ENCODE measurements around the gene AGBL3.
"Not testable (repeated sequence)": the region's sequence is repeated elsewhere in the genome, so short reads cannot be mapped to it uniquely, and the experiment has no call there.

Gene AGBL3

DNA sequence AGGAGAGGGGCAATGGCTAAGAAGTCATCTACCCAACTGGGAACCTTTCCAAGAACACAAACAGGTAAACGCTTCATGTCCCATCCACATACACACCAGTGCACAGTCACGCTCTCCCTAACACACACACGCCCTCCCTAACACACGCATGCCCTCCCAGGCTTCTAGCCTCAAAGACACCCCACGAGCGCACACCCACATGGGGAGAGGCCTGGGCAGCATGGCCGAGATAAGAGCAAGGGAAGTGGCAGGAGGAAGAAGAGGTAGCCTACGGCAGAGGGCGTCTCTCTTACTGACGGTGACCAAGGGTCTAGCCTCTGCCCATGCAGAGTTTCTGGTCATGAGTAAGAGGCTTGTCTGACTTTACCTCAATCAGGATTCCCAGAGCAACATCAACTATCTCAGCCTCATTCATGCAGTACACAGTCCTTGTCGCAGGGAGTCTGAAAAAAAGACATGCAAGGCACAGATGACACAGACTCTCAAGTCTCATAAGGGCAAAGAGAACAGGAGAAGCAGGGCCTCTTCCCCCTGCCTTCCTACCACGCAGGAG, 181.1 kb downstream of the AGBL3 start:
- DNase-seq: no peak

- DNase-seq: no peak
These were observed 181.7 kb downstream of the AGBL3 start for GRCh38 chr7:135168001-135168400.

GRCh38 chr7:135168489-135169140, 182.3 kb downstream of the AGBL3 start:
- no peak for DNase-seq

- no peak for DNase-seq
These were observed 183.0 kb downstream of the AGBL3 start for GRCh38 chr7:135169141-135169963.

DNA sequence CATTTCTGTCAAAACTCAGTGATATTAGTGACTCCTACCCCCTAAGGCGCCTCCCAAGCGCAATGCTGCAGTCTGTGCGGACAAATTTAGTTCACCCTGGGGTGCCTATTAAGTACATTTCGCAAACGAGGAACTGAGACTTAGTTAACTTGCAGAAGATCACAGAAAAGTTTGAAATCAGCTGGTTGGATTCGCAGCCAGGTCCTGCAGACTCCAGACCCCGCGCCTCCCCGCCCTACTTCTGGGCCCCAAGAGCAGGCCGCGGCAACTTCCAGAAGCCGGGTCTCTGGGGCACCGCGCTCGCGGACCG, 183.6 kb downstream of the AGBL3 start:
- DNase-seq: no peak

DNA sequence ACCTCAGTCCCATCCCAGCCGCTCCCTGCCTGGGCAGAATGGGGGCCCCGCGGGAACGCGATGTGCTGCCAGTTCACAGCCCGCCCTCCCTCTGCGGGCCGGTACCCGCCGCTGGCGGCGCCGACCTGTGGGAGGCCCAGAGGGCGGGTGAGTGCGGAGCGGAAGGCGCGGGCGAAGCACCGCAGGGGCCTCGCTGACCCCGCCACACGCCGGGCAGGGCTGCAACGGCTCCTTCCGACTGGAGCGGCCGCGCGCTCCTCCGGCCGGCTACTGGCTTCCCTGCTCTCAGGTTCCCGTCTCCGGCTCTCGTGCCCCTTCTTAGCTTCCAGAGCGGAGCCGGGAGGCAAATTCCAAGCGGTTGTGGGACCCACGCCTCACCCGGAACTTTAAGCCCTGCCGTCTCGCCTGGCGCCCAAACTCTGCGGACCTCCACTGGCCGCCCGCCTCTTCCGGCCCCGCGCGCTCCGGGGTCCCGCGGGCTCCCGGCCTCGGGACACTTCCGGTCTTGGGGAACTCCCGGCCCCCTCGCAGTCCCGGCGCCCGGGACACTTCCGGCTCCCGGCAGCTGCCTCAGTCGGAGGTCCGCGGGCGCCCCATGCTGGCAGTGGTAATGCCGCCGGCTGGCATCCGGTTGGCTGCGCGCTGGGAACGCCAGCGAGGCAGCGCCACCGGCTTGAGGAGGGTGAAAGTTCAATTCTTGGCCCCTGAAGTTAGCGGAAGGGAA, 184.1 kb downstream of the AGBL3 start, which contains the start of gene CYREN:
CYREN (minus strand) TSS at position 434 of the 724 bp plus-strand sequence. CDS start 1,785 bp downstream, outside the sequence.
- DNase-seq: peak; percentile 54 to 96 (median 88)

DNA sequence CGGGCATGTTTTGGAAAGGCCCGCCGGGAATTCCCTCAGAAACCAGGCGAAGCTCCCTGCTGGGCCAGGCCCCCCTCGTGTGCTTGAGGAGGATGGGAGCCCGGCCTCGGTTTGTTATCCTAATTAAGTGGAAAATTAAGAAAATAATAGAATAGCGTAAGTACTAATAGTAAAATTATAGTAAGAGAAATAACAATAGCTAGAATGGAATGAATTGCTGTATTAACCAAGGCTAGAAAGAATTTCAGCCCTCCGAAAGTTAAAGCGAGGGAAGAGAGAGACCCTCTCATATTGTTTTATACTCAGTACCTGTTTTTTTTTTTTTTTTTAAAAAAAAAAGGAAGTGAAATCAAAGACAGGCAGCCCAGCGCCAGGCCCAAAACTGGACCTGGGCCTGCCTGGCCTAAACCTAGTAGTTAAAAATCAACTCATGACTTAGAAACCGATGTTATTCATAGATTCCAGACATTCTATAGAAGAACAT, 184.7 kb downstream of the AGBL3 start:
- not testable (repeated sequence) for DNase-seq

- peak in 28 of 51 donors; percentile 19 to 75 (median 48) for DNase-seq
These were observed 185.4 kb downstream of the AGBL3 start for GRCh38 chr7:135171581-135172291.

DNA sequence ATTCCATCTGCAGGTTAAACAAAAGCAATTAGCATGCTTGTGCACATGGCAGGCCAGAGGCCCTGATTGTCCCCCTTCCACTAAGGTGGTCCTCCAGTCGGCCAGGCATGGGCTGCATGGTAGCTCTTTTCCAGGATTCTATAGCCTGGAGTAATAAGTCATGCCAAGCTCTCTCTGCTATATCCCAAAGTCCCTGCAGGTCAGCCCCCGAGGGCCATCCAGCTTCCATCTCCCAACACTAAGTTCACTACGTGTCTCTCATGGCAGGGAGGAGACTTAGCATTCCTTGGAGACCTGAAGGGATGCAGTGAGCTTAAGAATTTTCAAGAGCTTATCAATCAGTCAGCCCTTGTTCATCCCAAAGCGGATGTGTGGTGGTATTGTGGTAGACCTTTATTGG, 187.6 kb downstream of the AGBL3 start:
- not testable (repeated sequence) for DNase-seq

DNA sequence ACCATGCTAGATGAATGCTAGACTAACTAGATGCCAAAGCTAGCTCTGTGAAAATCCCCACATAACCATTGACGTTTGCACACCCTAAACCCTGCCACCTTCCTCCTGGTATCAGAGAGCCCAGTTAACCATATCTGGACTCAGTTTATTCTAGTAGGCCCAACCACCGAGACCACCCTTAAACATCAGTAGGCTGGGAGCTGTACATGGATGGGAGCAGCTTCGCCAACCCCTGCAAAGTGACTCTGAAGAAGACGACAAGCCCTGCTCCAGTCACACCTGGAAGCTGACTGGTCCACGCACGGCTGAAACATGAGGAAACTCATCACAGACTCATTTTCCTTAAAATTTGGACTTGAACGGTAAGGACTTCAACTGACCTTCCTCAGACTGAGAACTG, 188.6 kb downstream of the AGBL3 start:
- DNase-seq: no peak

DNA sequence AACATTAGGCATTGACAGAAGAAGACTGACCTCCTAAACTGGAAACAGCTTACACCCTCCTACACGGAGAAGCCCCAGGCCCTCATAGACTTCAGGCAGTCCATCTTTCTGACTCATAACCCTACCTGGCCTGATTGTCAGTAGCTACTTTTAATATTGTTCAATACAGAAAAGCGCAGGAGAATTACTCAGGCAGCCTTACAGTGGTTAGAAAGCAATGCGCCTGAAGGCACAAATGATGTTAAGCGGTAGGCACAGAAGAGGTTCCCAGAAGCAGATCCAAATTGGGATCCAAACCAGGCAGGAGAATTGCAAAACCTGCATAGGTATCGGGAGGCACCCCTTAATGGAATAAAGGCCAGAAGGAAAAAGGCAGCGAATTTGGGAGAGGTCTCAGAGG, 189.6 kb downstream of the AGBL3 start:
- DNase-seq: no peak

GRCh38 chr7:135177028-135177696, 190.9 kb downstream of the AGBL3 start:
- DNase-seq: no peak

DNA sequence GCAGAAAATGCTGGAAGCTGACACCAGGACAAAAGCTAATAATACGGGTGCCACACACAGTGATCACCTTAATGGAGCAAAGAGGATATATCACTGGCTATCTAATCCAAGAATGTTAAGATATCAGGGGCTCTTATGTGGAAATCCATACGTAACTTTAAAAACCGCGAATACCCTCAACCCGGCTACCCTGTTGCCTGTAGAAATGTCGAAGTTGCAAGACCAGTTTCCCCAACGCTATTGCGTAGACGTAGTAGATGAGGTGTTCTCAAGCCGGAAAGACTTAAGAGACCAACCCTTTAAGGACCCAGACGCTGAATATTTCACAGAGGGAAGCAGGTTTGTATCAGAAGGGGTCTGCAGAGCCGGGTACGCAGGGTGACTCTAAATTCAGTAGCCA, 192.1 kb downstream of the AGBL3 start:
- no peak for DNase-seq

DNA sequence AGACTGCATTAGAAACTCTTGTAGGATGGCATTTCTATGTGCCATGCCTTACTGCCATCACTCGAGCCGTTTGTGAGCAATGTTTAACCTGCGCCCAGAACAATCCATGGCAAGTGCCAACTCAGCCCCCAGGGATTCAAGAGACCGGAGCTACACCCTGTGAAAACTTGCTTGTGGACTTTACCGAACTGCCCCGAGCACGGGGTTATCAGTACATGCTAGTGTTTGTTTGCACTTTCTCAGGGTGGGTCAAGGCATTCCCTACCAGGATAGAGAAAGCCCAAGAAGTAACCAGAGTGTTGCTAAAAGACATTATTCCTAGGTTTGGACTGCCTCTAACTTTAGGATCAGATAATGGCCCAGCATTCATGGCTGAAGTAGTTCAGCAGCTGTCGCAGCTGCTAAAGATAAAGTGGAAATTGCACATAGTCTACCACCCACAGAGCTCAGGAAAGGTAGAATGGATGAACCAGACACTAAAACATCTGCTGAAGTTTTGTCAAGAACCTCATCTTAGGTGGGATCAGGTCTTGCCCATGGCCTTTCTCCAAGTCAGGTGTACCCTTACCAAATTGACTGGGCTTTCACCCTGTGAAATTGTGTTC, 193.1 kb downstream of the AGBL3 start:
- DNase-seq: no peak

- no peak for DNase-seq
These were observed 193.8 kb downstream of the AGBL3 start for GRCh38 chr7:135180122-135180521.

DNA sequence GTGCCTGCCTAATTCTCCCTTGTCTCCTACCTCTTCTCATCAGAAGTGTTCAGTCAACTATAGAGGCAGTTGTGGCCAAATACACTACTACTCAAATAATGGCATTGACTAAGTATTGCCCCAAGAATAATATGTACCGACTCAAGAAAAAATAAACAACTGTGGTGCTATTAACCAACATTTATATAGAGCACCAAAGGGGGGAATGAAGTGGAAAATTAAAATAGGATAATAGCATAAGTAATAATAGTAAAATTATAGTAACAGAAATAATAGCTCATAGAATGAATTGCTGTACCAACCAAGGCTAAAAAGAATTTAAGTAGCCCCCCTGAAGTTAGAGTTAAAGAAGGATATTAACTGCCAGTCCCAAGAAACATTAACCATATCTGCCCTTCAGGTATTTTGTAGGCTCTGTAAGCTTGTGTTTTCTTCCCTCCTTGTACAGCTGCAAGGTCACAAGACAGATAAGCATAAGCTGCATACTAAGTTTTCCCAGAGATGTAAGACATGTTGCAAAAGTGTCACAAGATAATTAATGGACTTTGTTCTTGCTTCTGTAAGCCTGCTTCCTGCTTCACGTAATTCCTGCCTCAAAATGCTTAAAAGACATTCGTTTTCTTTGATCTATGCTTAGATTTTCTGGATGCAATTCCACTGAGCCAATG, 195.1 kb downstream of the AGBL3 start:
- no peak for DNase-seq

GRCh38 chr7:135181929-135182678, 195.8 kb downstream of the AGBL3 start:
- DNase-seq: no peak

GRCh38 chr7:135183478-135183877, 197.2 kb downstream of the AGBL3 start:
- DNase-seq: no peak

Data from hypothalamus (tissue), 51 donors.